ENCODE measurements around the gene ZNF592.

DNA sequence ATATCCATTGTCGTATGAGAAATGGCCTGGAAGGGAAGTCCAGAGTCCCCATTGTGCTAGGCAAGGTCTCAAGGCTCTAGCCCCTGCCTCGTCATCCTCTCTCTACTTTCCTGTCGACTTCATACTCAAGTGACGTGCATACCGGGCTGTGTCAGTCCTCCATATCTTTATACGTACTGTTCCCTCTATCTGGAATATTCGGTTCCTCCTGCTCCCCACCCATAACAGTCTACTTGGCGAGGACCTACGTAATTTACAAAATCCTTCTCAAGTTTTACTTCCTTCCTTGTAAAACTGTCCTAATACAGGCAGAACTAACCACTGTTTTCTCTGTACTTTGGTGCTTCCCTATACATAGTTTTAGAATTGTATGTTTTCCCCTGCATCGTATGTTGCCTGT is 66.5 kb downstream of the ZNF592 start:
- TF ChIP-seq, protein P1, sequence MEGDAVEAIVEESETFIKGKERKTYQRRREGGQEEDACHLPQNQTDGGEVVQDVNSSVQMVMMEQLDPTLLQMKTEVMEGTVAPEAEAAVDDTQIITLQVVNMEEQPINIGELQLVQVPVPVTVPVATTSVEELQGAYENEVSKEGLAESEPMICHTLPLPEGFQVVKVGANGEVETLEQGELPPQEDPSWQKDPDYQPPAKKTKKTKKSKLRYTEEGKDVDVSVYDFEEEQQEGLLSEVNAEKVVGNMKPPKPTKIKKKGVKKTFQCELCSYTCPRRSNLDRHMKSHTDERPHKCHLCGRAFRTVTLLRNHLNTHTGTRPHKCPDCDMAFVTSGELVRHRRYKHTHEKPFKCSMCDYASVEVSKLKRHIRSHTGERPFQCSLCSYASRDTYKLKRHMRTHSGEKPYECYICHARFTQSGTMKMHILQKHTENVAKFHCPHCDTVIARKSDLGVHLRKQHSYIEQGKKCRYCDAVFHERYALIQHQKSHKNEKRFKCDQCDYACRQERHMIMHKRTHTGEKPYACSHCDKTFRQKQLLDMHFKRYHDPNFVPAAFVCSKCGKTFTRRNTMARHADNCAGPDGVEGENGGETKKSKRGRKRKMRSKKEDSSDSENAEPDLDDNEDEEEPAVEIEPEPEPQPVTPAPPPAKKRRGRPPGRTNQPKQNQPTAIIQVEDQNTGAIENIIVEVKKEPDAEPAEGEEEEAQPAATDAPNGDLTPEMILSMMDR (IDR thresholded peaks at IDR 0.05; ENCODE audit: extremely low read depth in 1 of 2, insufficient read depth in 1 of 2, low read depth in 1 of 2, low read length in 2 of 2), result no peak
- no peak for TF ChIP-seq POLR2A (IDR thresholded peaks at IDR 0.05; ENCODE audit: low read depth, low read length)
- TF ChIP-seq POLR2AphosphoS5 (IDR thresholded peaks at IDR 0.05; ENCODE audit: insufficient read depth, low read depth, low read length), result no peak
- no peak for TF ChIP-seq EZH2 (IDR thresholded peaks at IDR 0.05; ENCODE audit: borderline replicate concordance, low read depth, low read length, severe bottlenecking)
- TF ChIP-seq, protein P2, sequence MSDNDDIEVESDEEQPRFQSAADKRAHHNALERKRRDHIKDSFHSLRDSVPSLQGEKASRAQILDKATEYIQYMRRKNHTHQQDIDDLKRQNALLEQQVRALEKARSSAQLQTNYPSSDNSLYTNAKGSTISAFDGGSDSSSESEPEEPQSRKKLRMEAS (IDR thresholded peaks at IDR 0.05; ENCODE audit: insufficient read depth, insufficient read length), result no peak
- TF ChIP-seq JUN (IDR thresholded peaks at IDR 0.05; ENCODE audit: borderline replicate concordance, insufficient read depth, insufficient read length, low read depth), result no peak
- TF ChIP-seq MYC (IDR thresholded peaks at IDR 0.05; ENCODE audit: low read depth, low read length), result no peak
